Esophagus squamous epithelium (tissue), 5 donors: ENCODE measurements around the gene FKTN. TPM values are rescaled to one million over a fixed set of nuclear protein-coding genes. Genes with fewer than 3 reads are reported as not detected.

ENCODE experiments used
- DNase-seq: peaks from one replicate; lab custom pipeline; 2025; lab: John Stamatoyannopoulos, UW
- H3K27ac ChIP-seq, 4 donors: fragments of 200-600 bp; sonication (generic); one replicate each; pipeline ENCODE4 v1.5.1; 2016 to 2019; ENCODE audit warnings: mild to moderate bottlenecking in 1 of 4
- H3K27me3 ChIP-seq, 4 donors: fragments of 200-600 bp; sonication (generic); 1 replicate in 3 of 4; 2 replicates in 1 of 4; pipeline versions ENCODE4 v1.5.1 to v1.6.0; 2017 to 2021; ENCODE audit warnings: antibody characterized with exemption in 1 of 4
- H3K36me3 ChIP-seq, 3 donors: fragments of 200-600 bp; sonication (generic); one replicate each; pipeline ENCODE4 v1.5.1; 2016 to 2019
- H3K4me1 ChIP-seq, 3 donors: fragments of 200-600 bp; sonication (generic); one replicate each; pipeline ENCODE4 v1.5.1; 2017 to 2019
- H3K4me3 ChIP-seq, 4 donors: fragments of 200-600 bp; sonication (generic); 1 replicate in 3 of 4; 2 replicates in 1 of 4; pipeline ENCODE4 v1.5.1; 2016 to 2019; ENCODE audit warnings: mild to moderate bottlenecking in 2 of 4, moderate library complexity in 1 of 4
- H3K9me3 ChIP-seq, 3 donors: fragments of 200-600 bp; sonication (generic); one replicate each; pipeline ENCODE4 v1.5.1; 2016 to 2019
- CTCF ChIP-seq, 6 experiments: fragments of 450-650 bp in 4 of 6; fragments of 200-600 bp in 2 of 6; sonication (generic) in 2 of 6; IDR thresholded peaks; one replicate each; pipeline ENCODE4 v1.5.1; 2016 to 2019; ENCODE audit warnings: antibody characterized with exemption in 6 of 6, mild to moderate bottlenecking in 4 of 6, moderate library complexity in 4 of 6
- POLR2A ChIP-seq, 4 donors: fragments of 450-650 bp; IDR thresholded peaks; one replicate each; pipeline ENCODE4 v1.6.1; 2017; ENCODE audit warnings: antibody characterized with exemption in 4 of 4, mild to moderate bottlenecking in 4 of 4, moderate library complexity in 3 of 4
- WGBS, 2 donors: methylation state at CpG; one replicate each; pipeline ENCODE4 v1.1.5; 2018; 5-methylcytosine and 5-hydroxymethylcytosine counted together
- intact Hi-C: fragments of 100-400 bp; cut with DNase I; formaldehyde crosslinking; loops from one replicate; pipeline ENCODE4 v1.15.0; 2022
- total RNA-seq, 4 donors: library from RNA; depleted of rRNA; stranded (reverse); fragments of >200 nt; gene quantifications; one replicate each; pipeline ENCODE4 v1.1.0, GENCODE V29; 2016
- donor health status: DM: yes; HTN: yes; CAD: no.

The FKTN gene
- total RNA-seq, 4 donors from 2014 or later, result 5.9 to 10.9 (median 7.2) TPM

GRCh38 chr9:105621001-105621400 is 63.1 kb downstream of the FKTN start:
- H3K36me3 ChIP-seq, result peaks cover 0 to 34% (median 0%) of the 10 kb centered on the region in 3 donors
- H3K4me3 ChIP-seq, result no peak overlapping the region
- H3K4me1 ChIP-seq, result no peaks in the 10 kb centered on the region
- intact Hi-C loops, result no loop called here
- no peak for DNase-seq
- no peaks in the 10 kb centered on the region for H3K27me3 ChIP-seq
- H3K9me3 ChIP-seq, result no peaks in the 10 kb centered on the region
- TF ChIP-seq POLR2A (IDR thresholded peaks at IDR 0.05), result no peak
- TF ChIP-seq CTCF (IDR thresholded peaks at IDR 0.05), result no peak
- WGBS, 2 donors, result 82 to 92% methylated on average over 2 of the region's 2 CpGs
- no peak overlapping the region for H3K27ac ChIP-seq

- DNase-seq, result no peak
- H3K4me1 ChIP-seq, result no peaks in the 10 kb centered on the region
- no peaks in the 10 kb centered on the region for H3K27me3 ChIP-seq
- no peak overlapping the region for H3K4me3 ChIP-seq
- no peak overlapping the region for H3K27ac ChIP-seq
- intact Hi-C loops, result no loop called here
- no peak for TF ChIP-seq POLR2A (IDR thresholded peaks at IDR 0.05)
- TF ChIP-seq CTCF (IDR thresholded peaks at IDR 0.05), result no peak
- H3K9me3 ChIP-seq, result no peaks in the 10 kb centered on the region
- WGBS, 2 donors, result 60 to 69% methylated on average over 1 of the region's 1 CpG
- H3K36me3 ChIP-seq, result peaks cover 0 to 41% (median 0%) of the 10 kb centered on the region in 3 donors
These were observed 67.2 kb downstream of the FKTN start for GRCh38 chr9:105625088-105625487.

GRCh38 chr9:105632807-105633206 is 74.9 kb downstream of the FKTN start:
- 84 to 95% methylated on average over 1 of the region's 1 CpG for WGBS, 2 donors
- no peak for TF ChIP-seq POLR2A (IDR thresholded peaks at IDR 0.05)
- Histone ChIP-seq H3K9me3 (no peaks in the 10 kb centered on the region), H3K27ac (no peak overlapping the region), H3K36me3 (peaks cover 0 to 36% (median 0%) of the 10 kb centered on the region in 3 donors), H3K27me3 (no peaks in the 10 kb centered on the region), H3K4me3 (no peak overlapping the region), H3K4me1 (no peaks in the 10 kb centered on the region)
- intact Hi-C loops, result no loop called here
- DNase-seq, result no peak

GRCh38 chr9:105633411-105633810 is 75.5 kb downstream of the FKTN start:
- TF ChIP-seq POLR2A (IDR thresholded peaks at IDR 0.05) (no peak), CTCF (IDR thresholded peaks at IDR 0.05) (no peak)

GRCh38 chr9:105636331-105636730 is 78.4 kb downstream of the FKTN start:
- no peaks in the 10 kb centered on the region for H3K4me1 ChIP-seq
- no peaks in the 10 kb centered on the region for H3K27me3 ChIP-seq
- H3K9me3 ChIP-seq, result no peaks in the 10 kb centered on the region
- intact Hi-C loops, result no loop called here
- H3K27ac ChIP-seq, result no peak overlapping the region
- 100% methylated on average over 1 of the region's 1 CpG for WGBS, 2 donors
- peaks cover 0 to 57% (median 4%) of the 10 kb centered on the region in 3 donors for H3K36me3 ChIP-seq
- TF ChIP-seq CTCF (IDR thresholded peaks at IDR 0.05) (no peak), POLR2A (IDR thresholded peaks at IDR 0.05) (no peak)
- DNase-seq, result no peak
- H3K4me3 ChIP-seq, result no peak overlapping the region

More at GRCh38 chr9:105633411-105633810, 75.5 kb downstream of the FKTN start:
- no peaks in the 10 kb centered on the region for H3K9me3 ChIP-seq
- H3K4me3 ChIP-seq, result no peak overlapping the region
- H3K27ac ChIP-seq, result no peak overlapping the region
- 64 to 87% methylated on average over 3 of the region's 3 CpGs for WGBS, 2 donors
- no peak for DNase-seq
- H3K27me3 ChIP-seq, result no peaks in the 10 kb centered on the region
- intact Hi-C loops, result no loop called here
- H3K4me1 ChIP-seq, result no peaks in the 10 kb centered on the region
- peaks cover 0 to 41% (median 0%) of the 10 kb centered on the region in 3 donors for H3K36me3 ChIP-seq
